ENCODE results near the gene TTC31.

The TTC31 gene

GRCh38 chr2:74537140-74537539, 54.3 kb downstream of the TTC31 start:
- 79 to 80% methylated on average over 4 of the region's 4 CpGs for WGBS, 2 experiments
- H3K27ac ChIP-seq (ENCODE audit: insufficient read depth, low read depth, low read length, poor library complexity, severe bottlenecking): no peak overlapping the region
- H3K27me3 ChIP-seq (ENCODE audit: control insufficient read depth, insufficient read depth, low read length, poor library complexity, severe bottlenecking): no peaks in the 10 kb centered on the region
- H3K4me3 ChIP-seq (ENCODE audit: insufficient read depth, low read depth, low read length): no peak overlapping the region
- H3K9me3 ChIP-seq (ENCODE audit: control insufficient read depth, low read length): no peaks in the 10 kb centered on the region
- H3K36me3 ChIP-seq (ENCODE audit: control insufficient read depth, insufficient read depth, low read length): peaks cover 8% of the 10 kb centered on the region
- no peaks in the 10 kb centered on the region for H3K4me1 ChIP-seq (ENCODE audit: control insufficient read depth, insufficient read depth, low read length)

GRCh38 chr2:74538881-74539339, 56.0 kb downstream of the TTC31 start:
- Histone ChIP-seq H3K27ac (ENCODE audit: insufficient read depth, low read depth, low read length, poor library complexity, severe bottlenecking) (no peak overlapping the region), H3K9me3 (ENCODE audit: control insufficient read depth, low read length) (no peaks in the 10 kb centered on the region), H3K4me1 (ENCODE audit: control insufficient read depth, insufficient read depth, low read length) (no peaks in the 10 kb centered on the region), H3K36me3 (ENCODE audit: control insufficient read depth, insufficient read depth, low read length) (no peaks in the 10 kb centered on the region), H3K4me3 (ENCODE audit: insufficient read depth, low read depth, low read length) (no peak overlapping the region), H3K27me3 (ENCODE audit: control insufficient read depth, insufficient read depth, low read length, poor library complexity, severe bottlenecking) (no peaks in the 10 kb centered on the region)
- WGBS, 2 experiments: 90 to 92% methylated on average over 7 of the region's 7 CpGs

GRCh38 chr2:74540291-74540690, 57.4 kb downstream of the TTC31 start:
- 91 to 94% methylated on average over 5 of the region's 5 CpGs for WGBS, 2 experiments
- H3K4me1 ChIP-seq (ENCODE audit: control insufficient read depth, insufficient read depth, low read length): no peaks in the 10 kb centered on the region
- H3K36me3 ChIP-seq (ENCODE audit: control insufficient read depth, insufficient read depth, low read length): no peaks in the 10 kb centered on the region
- no peaks in the 10 kb centered on the region for H3K9me3 ChIP-seq (ENCODE audit: control insufficient read depth, low read length)
- no peak overlapping the region for H3K27ac ChIP-seq (ENCODE audit: insufficient read depth, low read depth, low read length, poor library complexity, severe bottlenecking)
- no peaks in the 10 kb centered on the region for H3K27me3 ChIP-seq (ENCODE audit: control insufficient read depth, insufficient read depth, low read length, poor library complexity, severe bottlenecking)
- no peak overlapping the region for H3K4me3 ChIP-seq (ENCODE audit: insufficient read depth, low read depth, low read length)

GRCh38 chr2:74542978-74543377, 60.1 kb downstream of the TTC31 start:
- 100% methylated on average over 1 of the region's 1 CpG for WGBS, 2 experiments
- no peak overlapping the region for H3K4me3 ChIP-seq (ENCODE audit: insufficient read depth, low read depth, low read length)
- no peaks in the 10 kb centered on the region for H3K4me1 ChIP-seq (ENCODE audit: control insufficient read depth, insufficient read depth, low read length)
- H3K9me3 ChIP-seq (ENCODE audit: control insufficient read depth, low read length): no peaks in the 10 kb centered on the region
- peaks cover 8% of the 10 kb centered on the region for H3K27me3 ChIP-seq (ENCODE audit: control insufficient read depth, insufficient read depth, low read length, poor library complexity, severe bottlenecking)
- H3K36me3 ChIP-seq (ENCODE audit: control insufficient read depth, insufficient read depth, low read length): no peaks in the 10 kb centered on the region
- H3K27ac ChIP-seq (ENCODE audit: insufficient read depth, low read depth, low read length, poor library complexity, severe bottlenecking): no peak overlapping the region
